Upper lobe of left lung (tissue), 4 donors: ENCODE data around the gene DCK.

Experiments
- POLR2A ChIP-seq, 4 donors: fragments of 450-650 bp; IDR thresholded peaks; one replicate each; pipeline ENCODE4 v1.5.1; 2016 to 2017; ENCODE audit warnings: antibody characterized with exemption in 4 of 4, mild to moderate bottlenecking in 2 of 4
- POLR2AphosphoS5 ChIP-seq, 2 donors: sonication (generic); formaldehyde crosslinking; IDR thresholded peaks; one replicate each; pipeline ENCODE4 v1.5.1; 2017; ENCODE audit warnings: antibody characterized with exemption in 2 of 2
- TF ChIP-seq, protein P1 (sequence below), 6 experiments: fragments of 450-650 bp in 4 of 6; fragments of 200-600 bp in 2 of 6; sonication (generic) in 2 of 6; IDR thresholded peaks; one replicate each; pipeline ENCODE4 v1.5.1; 2016 to 2019; ENCODE audit warnings: antibody characterized with exemption in 6 of 6

DNA sequence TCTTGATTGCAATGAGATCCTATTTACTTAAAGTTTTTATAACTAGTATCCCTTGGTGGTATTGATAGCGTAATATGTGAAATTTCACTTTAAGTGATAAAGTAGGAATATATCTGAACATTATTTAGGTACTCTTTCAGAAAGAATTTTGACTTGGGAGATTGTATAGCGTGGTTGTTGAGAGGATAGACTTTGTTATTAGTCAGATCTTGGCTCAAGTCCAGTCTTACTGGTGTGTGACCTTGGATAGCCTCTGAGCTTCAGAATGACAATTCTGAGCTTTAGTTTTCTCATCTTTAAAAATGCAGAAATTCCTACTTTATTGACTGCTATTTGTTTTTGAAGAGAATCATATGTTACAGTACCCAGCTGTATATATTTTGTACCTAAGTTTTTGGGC lies 32.6 kb downstream of the DCK start:
- TF ChIP-seq POLR2AphosphoS5 (IDR thresholded peaks at IDR 0.05) (no peak), POLR2A (IDR thresholded peaks at IDR 0.05) (no peak)
- TF ChIP-seq, protein P1, sequence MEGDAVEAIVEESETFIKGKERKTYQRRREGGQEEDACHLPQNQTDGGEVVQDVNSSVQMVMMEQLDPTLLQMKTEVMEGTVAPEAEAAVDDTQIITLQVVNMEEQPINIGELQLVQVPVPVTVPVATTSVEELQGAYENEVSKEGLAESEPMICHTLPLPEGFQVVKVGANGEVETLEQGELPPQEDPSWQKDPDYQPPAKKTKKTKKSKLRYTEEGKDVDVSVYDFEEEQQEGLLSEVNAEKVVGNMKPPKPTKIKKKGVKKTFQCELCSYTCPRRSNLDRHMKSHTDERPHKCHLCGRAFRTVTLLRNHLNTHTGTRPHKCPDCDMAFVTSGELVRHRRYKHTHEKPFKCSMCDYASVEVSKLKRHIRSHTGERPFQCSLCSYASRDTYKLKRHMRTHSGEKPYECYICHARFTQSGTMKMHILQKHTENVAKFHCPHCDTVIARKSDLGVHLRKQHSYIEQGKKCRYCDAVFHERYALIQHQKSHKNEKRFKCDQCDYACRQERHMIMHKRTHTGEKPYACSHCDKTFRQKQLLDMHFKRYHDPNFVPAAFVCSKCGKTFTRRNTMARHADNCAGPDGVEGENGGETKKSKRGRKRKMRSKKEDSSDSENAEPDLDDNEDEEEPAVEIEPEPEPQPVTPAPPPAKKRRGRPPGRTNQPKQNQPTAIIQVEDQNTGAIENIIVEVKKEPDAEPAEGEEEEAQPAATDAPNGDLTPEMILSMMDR (IDR thresholded peaks at IDR 0.05), result no peak
